Pancreas (tissue), 10 donors: ENCODE measurements around the gene FUOM. TPM values are rescaled to one million over a fixed set of nuclear protein-coding genes. Genes with fewer than 3 reads are reported as not detected.

Source experiments
- ATAC-seq, 4 donors: fragments of 200-7000 bp; cut with Tn5 transposase; one replicate each; pipeline versions ENCODE4 v1.8.0 to v1.9.1; 2020; ENCODE audit warnings: mild to moderate bottlenecking in 4 of 4, moderate library complexity in 4 of 4
- DNase-seq, 6 donors: peaks; one replicate each; pipeline ENCODE4 v3.0.0-alpha.2; 2020
- FAIRE-seq: peaks from 2 replicates; lab custom pipeline; 2012; peaks lifted over from hg19 to GRCh38; lab: Jason Lieb, UNC
- H3K27ac ChIP-seq, 4 donors: fragments of 200-600 bp; sonication (generic); 1 replicate in 3 of 4; 2 replicates in 1 of 4; pipeline versions ENCODE4 v1.5.0 to v1.8.0; 2020
- H3K27me3 ChIP-seq, 4 donors: fragments of 200-600 bp; one replicate each; pipeline ENCODE4 v1.8.0; 2021
- H3K36me3 ChIP-seq, 3 donors: fragments of 200-600 bp; sonication (generic) in 1 of 3; one replicate each; pipeline versions ENCODE4 v1.5.0 to v1.8.0; 2020 to 2021
- H3K4me1 ChIP-seq, 3 donors: fragments of 200-600 bp; one replicate each; pipeline ENCODE4 v1.8.0; 2021
- H3K4me3 ChIP-seq, 4 donors: fragments of 200-600 bp; sonication (generic) in 2 of 4; one replicate each; pipeline versions ENCODE4 v1.5.0 to v1.8.0; 2020 to 2021
- H3K9me3 ChIP-seq, 4 donors: fragments of 200-600 bp; one replicate each; pipeline ENCODE4 v1.8.0; 2021
- CTCF ChIP-seq, 4 donors: fragments of 200-600 bp; sonication (generic) in 3 of 4; IDR thresholded peaks; one replicate each; pipeline versions ENCODE4 v1.5.0 to v1.8.0; 2021; ENCODE audit warnings: antibody characterized with exemption in 4 of 4
- WGBS, 2 donors: extraction: QIAGEN DNeasy Blood & Tissue Kit; methylation state at CpG; one replicate each; pipeline ENCODE4 v1.1.7; 2013; 5-methylcytosine and 5-hydroxymethylcytosine counted together
- intact Hi-C, 3 donors: fragments of 100-400 bp; cut with DNase I; formaldehyde crosslinking; loops; one replicate each; pipeline versions ENCODE4 v1.11.1 to v1.14.2; 2022
- polyA plus RNA-seq, 2 donors: library from polyadenylated mRNA; stranded (reverse); fragments of 200-250 nt; gene quantifications; one replicate each; pipeline ENCODE4 v1.2.3, GENCODE V29; 2013
- total RNA-seq, 6 donors: library from RNA; stranded (reverse); fragmentation: NEBNext Ultra II Directional in 4 of 6; extraction: Animal tissue kit (Norgen Biotek cat#: 25700) in 4 of 6; gene quantifications; one replicate each; pipeline versions ENCODE4 v1.2.1 to v1.2.4, GENCODE V29; 2021 to 2023
- donor health status: healthy with polysubstance abuse.
- donor health status: DM: no; HTN: no; CAD: no; lungs with moderate emphysema.
- donor health status: DM: no; HTN: no; CAD: no.
- donor health status: control.
- donor health status: control.
- donor health status: Bipolar disorder and iron deficiency.
- donor health status: DM: yes; HTN: yes; CAD: no.
- donor health status: DM: no; HTN: no; CAD: no.
- donor health status: DM: no; HTN: no; CAD: no.
- donor health status: DM: yes; HTN: yes; CAD: no.

Gene FUOM
- total and polyA plus RNA-seq, 8 donors: 6.3 to 19.2 (median 10.3) TPM

- H3K27ac ChIP-seq: no peak overlapping the region
- H3K4me3 ChIP-seq: no peak overlapping the region
- no peaks in the 10 kb centered on the region for H3K9me3 ChIP-seq
- FAIRE-seq (no peak), DNase-seq (peak in 1 of 6 donors; percentile 22), ATAC-seq (no peak)
- peaks cover 3 to 11% (median 6%) of the 10 kb centered on the region in 3 donors for H3K4me1 ChIP-seq
- no peak for TF ChIP-seq CTCF (IDR thresholded peaks at IDR 0.05)
- WGBS, 2 donors: 91 to 92% methylated on average over 29 of the region's 29 CpGs
- H3K36me3 ChIP-seq: peaks cover 6 to 58% (median 20%) of the 10 kb centered on the region in 3 donors
- no peaks in the 10 kb centered on the region for H3K27me3 ChIP-seq
- intact Hi-C loops: no loop called here
These were observed 7.0 kb upstream of the FUOM start for GRCh38 chr10:133364645-133365431.

- no peak for ATAC-seq
- H3K4me3 ChIP-seq: no peak overlapping the region
- peaks cover 10 to 20% (median 10%) of the 10 kb centered on the region in 3 donors for H3K4me1 ChIP-seq
- H3K27me3 ChIP-seq: no peaks in the 10 kb centered on the region
- H3K9me3 ChIP-seq: no peaks in the 10 kb centered on the region
- WGBS, 2 donors: 89 to 96% methylated on average over 13 of the region's 13 CpGs
- no peak for FAIRE-seq
- H3K27ac ChIP-seq: no peak overlapping the region
- H3K36me3 ChIP-seq: peaks cover 6 to 40% (median 16%) of the 10 kb centered on the region in 3 donors
- TF ChIP-seq CTCF (IDR thresholded peaks at IDR 0.05): no peak
- peak in 1 of 6 donors; percentile 20 for DNase-seq
- intact Hi-C loops: no loop called here
These were observed 5.0 kb upstream of the FUOM start for GRCh38 chr10:133362846-133363245.

GRCh38 chr10:133361773-133362441, 4.1 kb upstream of the FUOM start:
- no peak for FAIRE-seq
- 88% methylated on average over 18 of the region's 18 CpGs for WGBS, 2 donors
- Histone ChIP-seq H3K4me1 (peaks cover 10 to 20% (median 10%) of the 10 kb centered on the region in 3 donors), H3K9me3 (no peaks in the 10 kb centered on the region), H3K27ac (no peak overlapping the region), H3K4me3 (no peak overlapping the region), H3K36me3 (peaks cover 6 to 37% (median 14%) of the 10 kb centered on the region in 3 donors), H3K27me3 (no peaks in the 10 kb centered on the region)
- intact Hi-C loops: no loop called here
- no peak for DNase-seq
- TF ChIP-seq CTCF (IDR thresholded peaks at IDR 0.05): no peak
- ATAC-seq: no peak

- Histone ChIP-seq H3K27ac (no peak overlapping the region), H3K4me1 (peaks cover 10 to 20% (median 10%) of the 10 kb centered on the region in 3 donors), H3K36me3 (peaks cover 6 to 30% (median 7%) of the 10 kb centered on the region in 3 donors), H3K27me3 (no peaks in the 10 kb centered on the region), H3K9me3 (no peaks in the 10 kb centered on the region), H3K4me3 (no peak overlapping the region)
- 95 to 96% methylated on average over 5 of the region's 5 CpGs for WGBS, 2 donors
- intact Hi-C loops: no loop called here
- no peak for DNase-seq
- no peak for ATAC-seq
- no peak for FAIRE-seq
- TF ChIP-seq CTCF (IDR thresholded peaks at IDR 0.05): no peak
These were observed 3.4 kb upstream of the FUOM start for GRCh38 chr10:133361227-133361626.
